ENCODE data around the gene C9orf57.
"Not testable (repeated sequence)": the region's sequence is repeated elsewhere in the genome, so short reads cannot be mapped to it uniquely, and the experiment has no call there.

The C9orf57 gene

GRCh38 chr9:72023596-72023995, 36.8 kb downstream of the C9orf57 start:
- no peak for DNase-seq (ENCODE audit: low read depth)
- Histone ChIP-seq H3K9ac (ENCODE audit: low read length) (no peak overlapping the region), H3K4me1 (ENCODE audit: control insufficient read depth, insufficient read depth, low read length) (no peaks in the 10 kb centered on the region), H3K4me3 (ENCODE audit: low read length) (no peak overlapping the region), H3K27me3 (replicated peaks; ENCODE audit: control insufficient read depth, insufficient read depth, low read length) (no peaks in the 10 kb centered on the region), H3K36me3 (ENCODE audit: control insufficient read depth, insufficient read depth, low read length, severe bottlenecking) (no peaks in the 10 kb centered on the region), H3K9me3 (ENCODE audit: control insufficient read depth, low read length) (no peaks in the 10 kb centered on the region)

DNA sequence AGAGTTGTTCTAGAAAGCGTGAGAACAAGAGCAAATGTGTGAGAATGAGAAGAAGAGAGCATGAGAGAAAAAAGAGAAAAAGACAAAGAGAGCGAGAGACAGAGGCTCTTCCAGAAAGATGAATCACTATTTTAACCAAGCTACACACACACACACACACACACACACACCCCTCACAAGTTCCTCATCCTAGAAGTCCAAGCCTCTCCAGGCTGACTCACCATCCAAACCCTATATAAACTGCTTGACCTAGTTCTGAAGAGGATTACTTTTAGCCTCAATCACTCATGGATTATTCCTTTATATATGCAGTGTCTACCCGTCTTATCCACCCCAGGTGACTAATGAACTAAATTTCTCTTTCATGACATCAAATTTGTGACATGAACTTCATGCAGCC, 37.6 kb downstream of the C9orf57 start:
- peak; percentile 67 for DNase-seq (ENCODE audit: low read depth)
- Histone ChIP-seq H3K27me3 (replicated peaks; ENCODE audit: control insufficient read depth, insufficient read depth, low read length) (no peaks in the 10 kb centered on the region), H3K9me3 (ENCODE audit: control insufficient read depth, low read length) (no peaks in the 10 kb centered on the region), H3K36me3 (ENCODE audit: control insufficient read depth, insufficient read depth, low read length, severe bottlenecking) (no peaks in the 10 kb centered on the region), H3K4me1 (ENCODE audit: control insufficient read depth, insufficient read depth, low read length) (no peaks in the 10 kb centered on the region), H3K9ac (ENCODE audit: low read length) (no peak overlapping the region), H3K4me3 (ENCODE audit: low read length) (no peak overlapping the region)

DNA sequence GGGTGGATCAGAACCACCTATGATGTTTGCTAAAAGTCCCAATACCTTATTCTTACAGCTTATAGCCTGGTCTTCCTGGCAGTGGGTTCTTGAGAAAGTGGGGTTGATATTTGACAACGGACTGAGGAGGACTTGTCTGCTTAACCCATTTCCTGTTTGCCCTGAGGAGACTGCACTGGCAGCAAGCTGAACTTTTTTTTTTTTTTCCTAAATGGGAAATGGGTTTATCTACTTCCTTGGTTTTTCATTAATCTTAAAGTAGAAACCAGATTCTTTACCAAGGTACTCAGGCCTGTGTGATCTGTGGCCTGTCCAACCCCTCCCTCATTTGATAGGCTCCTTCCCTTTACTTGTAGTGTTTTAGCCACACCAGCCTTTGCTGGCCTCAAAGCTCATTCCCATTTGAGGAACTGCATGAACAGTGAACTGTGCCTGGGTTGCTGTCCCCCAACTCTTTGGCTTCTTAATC, 47.1 kb downstream of the C9orf57 start:
- Histone ChIP-seq H3K4me1 (ENCODE audit: control insufficient read depth, insufficient read depth, low read length) (no peaks in the 10 kb centered on the region), H3K36me3 (ENCODE audit: control insufficient read depth, insufficient read depth, low read length, severe bottlenecking) (no peaks in the 10 kb centered on the region), H3K9me3 (ENCODE audit: control insufficient read depth, low read length) (no peaks in the 10 kb centered on the region), H3K4me3 (ENCODE audit: low read length) (no peak overlapping the region), H3K27me3 (replicated peaks; ENCODE audit: control insufficient read depth, insufficient read depth, low read length) (no peaks in the 10 kb centered on the region), H3K9ac (ENCODE audit: low read length) (no peak overlapping the region)
- no peak for DNase-seq (ENCODE audit: low read depth)

GRCh38 chr9:72012646-72013045, 47.8 kb downstream of the C9orf57 start:
- Histone ChIP-seq H3K9me3 (ENCODE audit: control insufficient read depth, low read length) (no peaks in the 10 kb centered on the region), H3K36me3 (ENCODE audit: control insufficient read depth, insufficient read depth, low read length, severe bottlenecking) (no peaks in the 10 kb centered on the region)

GRCh38 chr9:72007726-72008125, 52.7 kb downstream of the C9orf57 start:
- not testable (repeated sequence) for H3K9me3 ChIP-seq (ENCODE audit: control insufficient read depth, low read length); H3K27me3 ChIP-seq (replicated peaks; ENCODE audit: control insufficient read depth, insufficient read depth, low read length); DNase-seq (ENCODE audit: low read depth); H3K36me3 ChIP-seq (ENCODE audit: control insufficient read depth, insufficient read depth, low read length, severe bottlenecking); H3K4me1 ChIP-seq (ENCODE audit: control insufficient read depth, insufficient read depth, low read length); H3K4me3 ChIP-seq (ENCODE audit: low read length); H3K9ac ChIP-seq (ENCODE audit: low read length)

More at GRCh38 chr9:72012646-72013045, 47.8 kb downstream of the C9orf57 start:
- Histone ChIP-seq H3K4me1 (ENCODE audit: control insufficient read depth, insufficient read depth, low read length) (no peaks in the 10 kb centered on the region), H3K4me3 (ENCODE audit: low read length) (no peak overlapping the region), H3K9ac (ENCODE audit: low read length) (no peak overlapping the region), H3K27me3 (replicated peaks; ENCODE audit: control insufficient read depth, insufficient read depth, low read length) (no peaks in the 10 kb centered on the region)
- no peak for DNase-seq (ENCODE audit: low read depth)

DNA sequence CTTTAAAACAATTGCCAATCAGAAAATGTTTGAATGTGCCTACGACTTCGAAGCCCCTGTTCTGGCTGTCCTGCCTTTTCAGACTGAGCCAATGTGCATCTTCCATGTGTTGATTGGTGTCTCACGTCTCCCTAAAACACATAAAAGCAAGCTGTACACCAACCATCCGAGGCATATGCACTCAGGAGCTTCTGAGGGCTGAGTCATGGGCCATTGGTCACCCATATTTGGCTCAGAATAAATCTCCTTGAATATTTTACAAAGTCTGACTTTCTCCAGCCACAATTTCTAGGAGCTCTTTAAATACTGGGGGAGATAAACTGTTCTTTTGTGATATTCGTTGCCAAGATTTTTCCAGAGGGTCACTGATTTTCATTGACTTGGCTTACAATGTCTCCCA, 53.9 kb downstream of the C9orf57 start:
- Histone ChIP-seq H3K9ac (ENCODE audit: low read length) (no peak overlapping the region), H3K4me1 (ENCODE audit: control insufficient read depth, insufficient read depth, low read length) (no peaks in the 10 kb centered on the region), H3K27me3 (replicated peaks; ENCODE audit: control insufficient read depth, insufficient read depth, low read length) (no peaks in the 10 kb centered on the region), H3K36me3 (ENCODE audit: control insufficient read depth, insufficient read depth, low read length, severe bottlenecking) (no peaks in the 10 kb centered on the region), H3K4me3 (ENCODE audit: low read length) (no peak overlapping the region), H3K9me3 (ENCODE audit: control insufficient read depth, low read length) (peaks cover 2% of the 10 kb centered on the region)
- peak; percentile 41 for DNase-seq (ENCODE audit: low read depth)

GRCh38 chr9:72005451-72005850, 55.0 kb downstream of the C9orf57 start:
- Histone ChIP-seq H3K9ac (ENCODE audit: low read length) (no peak overlapping the region), H3K4me1 (ENCODE audit: control insufficient read depth, insufficient read depth, low read length) (no peaks in the 10 kb centered on the region), H3K9me3 (ENCODE audit: control insufficient read depth, low read length) (peaks cover 8% of the 10 kb centered on the region), H3K27me3 (replicated peaks; ENCODE audit: control insufficient read depth, insufficient read depth, low read length) (no peaks in the 10 kb centered on the region), H3K4me3 (ENCODE audit: low read length) (no peak overlapping the region), H3K36me3 (ENCODE audit: control insufficient read depth, insufficient read depth, low read length, severe bottlenecking) (no peaks in the 10 kb centered on the region)
- DNase-seq (ENCODE audit: low read depth): no peak
